Testis (tissue), 2 donors: ENCODE results near the gene TAS2R30.

Source experiments
- POLR2A ChIP-seq: fragments of 450-650 bp; IDR thresholded peaks from one replicate; pipeline ENCODE4 v1.6.1; 2017; ENCODE audit warnings: antibody characterized with exemption, mild to moderate bottlenecking, moderate library complexity
- TF ChIP-seq, protein P1 (sequence below), 3 experiments: fragments of 450-650 bp in 2 of 3; fragments of 200-600 bp in 1 of 3; sonication (generic) in 1 of 3; IDR thresholded peaks; one replicate each; pipeline ENCODE4 v1.5.1; 2016 to 2019; ENCODE audit warnings: antibody characterized with exemption in 3 of 3, mild to moderate bottlenecking in 2 of 3, moderate library complexity in 1 of 3

DNA sequence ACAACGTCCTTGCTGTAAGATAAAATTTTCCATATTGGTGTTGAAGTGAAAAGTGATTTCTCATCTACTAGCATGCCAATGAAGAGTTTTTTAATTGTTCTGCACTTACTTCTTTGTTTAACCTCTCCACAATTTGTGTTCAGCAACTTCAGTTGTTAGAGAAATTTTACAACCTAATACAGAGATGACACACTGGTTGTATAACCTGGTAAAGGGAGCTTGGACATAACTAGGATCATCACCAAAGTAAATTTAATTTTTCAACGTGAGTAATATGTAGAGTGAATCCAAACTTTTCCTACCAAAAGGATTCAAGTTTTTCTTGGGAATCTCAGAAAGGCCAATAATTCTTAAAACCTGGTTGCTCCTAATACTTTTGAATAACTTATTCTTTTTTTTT, 28.9 kb downstream of the TAS2R30 start:
- no peak for TF ChIP-seq POLR2A
- TF ChIP-seq, protein P1, sequence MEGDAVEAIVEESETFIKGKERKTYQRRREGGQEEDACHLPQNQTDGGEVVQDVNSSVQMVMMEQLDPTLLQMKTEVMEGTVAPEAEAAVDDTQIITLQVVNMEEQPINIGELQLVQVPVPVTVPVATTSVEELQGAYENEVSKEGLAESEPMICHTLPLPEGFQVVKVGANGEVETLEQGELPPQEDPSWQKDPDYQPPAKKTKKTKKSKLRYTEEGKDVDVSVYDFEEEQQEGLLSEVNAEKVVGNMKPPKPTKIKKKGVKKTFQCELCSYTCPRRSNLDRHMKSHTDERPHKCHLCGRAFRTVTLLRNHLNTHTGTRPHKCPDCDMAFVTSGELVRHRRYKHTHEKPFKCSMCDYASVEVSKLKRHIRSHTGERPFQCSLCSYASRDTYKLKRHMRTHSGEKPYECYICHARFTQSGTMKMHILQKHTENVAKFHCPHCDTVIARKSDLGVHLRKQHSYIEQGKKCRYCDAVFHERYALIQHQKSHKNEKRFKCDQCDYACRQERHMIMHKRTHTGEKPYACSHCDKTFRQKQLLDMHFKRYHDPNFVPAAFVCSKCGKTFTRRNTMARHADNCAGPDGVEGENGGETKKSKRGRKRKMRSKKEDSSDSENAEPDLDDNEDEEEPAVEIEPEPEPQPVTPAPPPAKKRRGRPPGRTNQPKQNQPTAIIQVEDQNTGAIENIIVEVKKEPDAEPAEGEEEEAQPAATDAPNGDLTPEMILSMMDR (IDR thresholded peaks at IDR 0.05): no peak
